Measurements from ENCODE around the gene RUFY3. TPM values are rescaled to one million over a fixed set of nuclear protein-coding genes. Genes with fewer than 3 reads are reported as not detected.

Gene RUFY3
- total RNA-seq, 1 donor from 2014 or later: 58.9 TPM

DNA sequence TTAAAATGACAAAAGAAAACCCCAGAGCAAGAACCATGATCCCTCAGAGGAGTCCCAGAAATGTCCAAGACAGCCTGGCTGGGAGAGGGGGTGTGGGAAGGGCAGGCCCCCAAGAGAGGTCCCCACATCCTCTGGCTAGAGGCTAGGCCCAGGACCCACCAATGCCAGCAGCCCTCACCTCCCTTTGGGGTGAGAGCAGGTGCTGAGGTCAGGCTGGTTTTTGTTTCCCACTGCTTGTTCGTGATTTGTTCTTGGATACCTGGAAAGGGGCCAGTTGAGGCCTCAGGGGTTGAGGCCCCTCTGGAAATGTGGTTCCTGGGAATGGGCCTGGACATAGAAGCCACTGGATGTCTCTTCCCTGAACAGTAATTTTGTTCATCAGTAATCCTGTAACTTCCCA is 120.2 kb downstream of the RUFY3 start:
- no peak for DNase-seq

DNA sequence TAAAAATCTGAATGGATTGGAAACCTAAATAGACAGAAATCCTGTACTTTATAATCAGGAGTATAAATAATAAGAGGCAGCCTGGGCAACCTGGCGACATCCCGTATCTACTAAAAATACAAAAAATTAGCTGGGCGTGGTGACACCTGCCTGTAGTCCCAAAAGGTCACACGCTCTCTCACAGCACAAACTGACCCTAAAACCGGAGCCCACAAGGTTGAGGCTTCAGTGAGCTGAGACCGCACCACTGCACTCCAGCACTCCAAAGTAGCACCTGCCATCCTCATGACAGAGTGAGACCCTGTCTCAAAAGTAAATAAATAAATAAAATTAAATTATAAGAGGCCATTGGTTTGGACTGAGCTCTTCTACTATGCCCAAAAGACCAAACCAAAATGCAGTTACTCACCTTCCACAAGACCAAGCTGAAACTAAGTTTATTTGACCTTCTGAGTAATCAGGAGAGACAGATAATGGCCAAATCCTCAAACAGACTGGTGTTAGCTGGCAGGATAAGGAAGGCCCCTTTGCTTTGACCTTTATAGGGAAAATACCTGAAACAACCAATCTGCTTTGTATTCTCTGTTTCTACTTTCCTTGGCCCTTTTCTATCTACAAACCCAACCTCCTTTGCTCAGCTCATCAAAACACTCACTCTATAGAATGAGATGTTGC is 121.1 kb downstream of the RUFY3 start:
- DNase-seq: no peak

- DNase-seq: no peak
Measured at GRCh38 chr4:70844180-70844579, 122.4 kb downstream of the RUFY3 start.

DNA sequence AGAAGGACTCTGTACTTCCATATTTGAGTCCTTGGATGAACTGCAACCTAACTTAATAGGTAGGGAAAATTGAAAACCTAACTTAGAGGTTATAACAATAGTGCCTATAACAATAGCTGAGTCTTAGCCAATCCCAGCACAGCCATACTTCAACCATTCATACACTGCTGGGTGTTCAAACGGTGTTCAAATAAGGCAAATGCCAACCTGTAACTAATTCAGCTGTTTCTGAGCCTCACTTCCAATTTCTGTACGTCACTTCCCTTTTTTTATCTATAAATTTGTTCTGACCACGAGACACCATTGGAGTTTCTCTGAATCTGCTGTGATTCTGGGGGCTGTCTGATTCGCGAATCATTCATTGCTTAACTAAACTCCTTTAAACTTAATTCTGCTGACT is 127.5 kb downstream of the RUFY3 start:
- DNase-seq: no peak

GRCh38 chr4:70855464-70855863 is 133.7 kb downstream of the RUFY3 start:
- no peak for DNase-seq

Other genes starting within 250 kb of the RUFY3 start
- not detected in 2 replicates for gene MUC7, start 249.8 kb upstream of the RUFY3 start, total RNA-seq
- gene AMTN, start 203.4 kb upstream of the RUFY3 start, total RNA-seq: not detected in 2 replicates
- gene AMBN, start 129.7 kb upstream of the RUFY3 start, total RNA-seq: not detected in 2 replicates
- gene ENAM, start 93.2 kb upstream of the RUFY3 start, total RNA-seq: not detected in 2 replicates
- gene JCHAIN, start 55.5 kb upstream of the RUFY3 start, total RNA-seq: not detected in 2 replicates
- gene UTP3, start 33.4 kb upstream of the RUFY3 start, total RNA-seq: 20.8 and 27.1 TPM in 2 replicates
- 82.4 and 117 TPM in 2 replicates for gene GRSF1, start 117.9 kb downstream of the RUFY3 start, total RNA-seq
- 11.7 and 16.8 TPM in 2 replicates for gene MOB1B, start 180.4 kb downstream of the RUFY3 start, total RNA-seq

Data from dermis blood vessel endothelial cell (primary cell).